NB4 (cell line): ENCODE results near the gene RBMXL3.

Source experiments
- CTCF ChIP-seq: IDR thresholded peaks from one replicate; pipeline ENCODE4 v1.5.1; 2012; ENCODE audit warnings: low read depth, low read length
- POLR2A ChIP-seq: IDR thresholded peaks from 2 replicates; pipeline ENCODE4 v1.6.1; 2011; ENCODE audit warnings: mild to moderate bottlenecking; ENCODE audit not compliant: insufficient read length; ENCODE audit errors: extremely low read depth

- TF ChIP-seq CTCF (no peak), POLR2A (no peak)
These were observed 11.3 kb upstream of the RBMXL3 start for GRCh38 chrX:115177932-115178331.
